ACHN (cell line): ENCODE measurements around the gene ADAMTS8.

Source experiments
- DNase-seq: peaks from one replicate; pipeline ENCODE4 v3.0.0-alpha.2; 2015
- in situ Hi-C: cut with HindIII; loops from 2 replicates; pipeline ENCODE4 v1.10.0; 2017; ENCODE audit warnings: low sequenced_read_pairs, low pct_ligation_motif_present, low pct_unique_long_range_greater_than_20kb

ADAMTS8 gene

GRCh38 chr11:130388607-130389205 lies 39.7 kb downstream of the ADAMTS8 start:
- in situ Hi-C loops, result no loop called here
- DNase-seq, result no peak

- DNase-seq, result no peak
- in situ Hi-C loops, result no loop called here
Observed at GRCh38 chr11:130386056-130386455, 42.4 kb downstream of the ADAMTS8 start.

- DNase-seq, result peak; percentile 98
- in situ Hi-C loops, result no loop called here
Observed at GRCh38 chr11:130383344-130384211, 44.8 kb downstream of the ADAMTS8 start.

- in situ Hi-C loops, result no loop called here
Observed at GRCh38 chr11:130381317-130381716, 47.1 kb downstream of the ADAMTS8 start.

GRCh38 chr11:130380778-130381177 lies 47.6 kb downstream of the ADAMTS8 start:
- no peak for DNase-seq
- in situ Hi-C loops, result no loop called here

More at GRCh38 chr11:130381317-130381716, 47.1 kb downstream of the ADAMTS8 start:
- no peak for DNase-seq

- in situ Hi-C loops, result no loop called here
- DNase-seq, result peak; percentile 76
Observed at GRCh38 chr11:130379276-130379675, 49.1 kb downstream of the ADAMTS8 start.

- in situ Hi-C loops, result no loop called here
- no peak for DNase-seq
Observed at GRCh38 chr11:130370845-130371590, 57.4 kb downstream of the ADAMTS8 start.

GRCh38 chr11:130369713-130370112 lies 58.7 kb downstream of the ADAMTS8 start:
- in situ Hi-C loops, result no loop called here
- no peak for DNase-seq

GRCh38 chr11:130369141-130369691 lies 59.2 kb downstream of the ADAMTS8 start:
- no peak for DNase-seq
- in situ Hi-C loops, result no loop called here

- in situ Hi-C loops, result no loop called here
- DNase-seq, result no peak
Observed at GRCh38 chr11:130359419-130359818, 69.0 kb downstream of the ADAMTS8 start.

- DNase-seq, result no peak
- in situ Hi-C loops, result no loop called here
Observed at GRCh38 chr11:130358398-130358797, 70.0 kb downstream of the ADAMTS8 start.
